GM12878 (cell line): Measurements from ENCODE around the gene ARRDC4. TPM values are rescaled to one million over a fixed set of nuclear protein-coding genes. Genes with fewer than 3 reads are reported as not detected.

Experiments
- ATAC-seq: fragments of 200-7000 bp; cut with Tn5 transposase; 3 replicates; pipeline ENCODE4 v1.9.1; 2020; ENCODE audit warnings: mild to moderate bottlenecking, moderate library complexity
- BruUV-seq: library from RNA; stranded (reverse); fragments of 400-500 nt; replicated peaks from 2 replicates; lab custom pipeline; 2021; lab: Mats Ljungman, UMichigan
- CTCF ChIA-PET: fragments of 300-600 bp; sonication (Branson Sonifier 250); formaldehyde crosslinking; extraction: SDS; loops from one replicate; lab custom pipeline; 2021; ENCODE audit warnings: inconsistent platforms; lab: Yijun Ruan, JAX
- POLR2A ChIA-PET: fragments of 350-600 bp; formaldehyde crosslinking; extraction: SDS; loops from one replicate; lab custom pipeline; 2021; ENCODE audit warnings: inconsistent platforms; lab: Charles Lee
- RAD21 ChIA-PET: fragments of 300-600 bp; sonication (Branson Sonifier 250); formaldehyde crosslinking; loops from one replicate; lab custom pipeline; 2023; ENCODE audit warnings: antibody characterized with exemption; ENCODE audit not compliant: unreplicated experiment; lab: Charles Lee
- SMC1A ChIA-PET: fragments of 300-600 bp; sonication (Branson Sonifier 250); formaldehyde crosslinking; loops from one replicate; lab custom pipeline; 2023; ENCODE audit not compliant: unreplicated experiment, uncharacterized antibody; lab: Charles Lee
- DNase-seq: peaks from one replicate; pipeline ENCODE4 v3.0.0-alpha.2; 2011; ENCODE audit warnings: low read depth, low spot score
- FAIRE-seq: peaks from 3 replicates; lab custom pipeline; 2011; peaks lifted over from hg19 to GRCh38; lab: Jason Lieb, UNC
- H2AFZ ChIP-seq: 2 replicates; pipeline ENCODE4 v1.6.0; 2011; ENCODE audit warnings: low read depth, low read length, control low read depth; ENCODE audit not compliant: control insufficient read depth
- H3K27ac ChIP-seq: 2 replicates; pipeline ENCODE4 v1.5.1; 2011; ENCODE audit warnings: control low read depth; ENCODE audit not compliant: control insufficient read depth, insufficient read depth
- H3K27me3 ChIP-seq, 2 experiments: replicated peaks in 1 of 2; 2 replicates each; pipeline versions ENCODE4 v1.6.0 to v1.6.1; 2011; ENCODE audit warnings: low read length in 1 of 2; ENCODE audit not compliant: control insufficient read depth in 2 of 2, insufficient read depth in 2 of 2
- H3K36me3 ChIP-seq, 2 experiments: 2 replicates each; pipeline ENCODE4 v1.5.1; 2011; ENCODE audit warnings: low read length in 1 of 2; ENCODE audit not compliant: control insufficient read depth in 2 of 2, insufficient read depth in 2 of 2
- H3K4me1 ChIP-seq: 2 replicates; pipeline ENCODE4 v1.6.1; 2011; ENCODE audit warnings: mild to moderate bottlenecking, low read length, moderate library complexity, mixed read lengths; ENCODE audit not compliant: control insufficient read depth, insufficient read depth
- H3K4me2 ChIP-seq: 2 replicates; pipeline ENCODE4 v1.6.0; 2011; ENCODE audit warnings: control low read depth; ENCODE audit not compliant: control insufficient read depth, insufficient read depth
- H3K4me3 ChIP-seq: fragments of 200-600 bp; sonication (generic); 2 replicates; pipeline ENCODE4 v1.5.1; 2016
- H3K79me2 ChIP-seq: 2 replicates; pipeline ENCODE4 v1.6.0; 2011; ENCODE audit warnings: low read length; ENCODE audit not compliant: control insufficient read depth, insufficient read depth
- H3K9ac ChIP-seq: 2 replicates; pipeline ENCODE4 v1.8.0; 2011; ENCODE audit warnings: low read length, control low read depth, mixed read lengths; ENCODE audit not compliant: control insufficient read depth, insufficient read depth
- H3K9me3 ChIP-seq: replicated peaks from 3 replicates; pipeline ENCODE4 v1.5.1; 2011; ENCODE audit warnings: mild to moderate bottlenecking, low read length; ENCODE audit not compliant: control insufficient read depth, insufficient read depth
- H4K20me1 ChIP-seq: 2 replicates; pipeline ENCODE4 v1.6.0; 2011; ENCODE audit not compliant: control insufficient read depth, insufficient read depth
- E2F8 ChIP-seq: fragments of 450-650 bp; IDR thresholded peaks from 2 replicates; pipeline ENCODE4 v1.6.1; 2018; ENCODE audit warnings: mild to moderate bottlenecking, low read depth, moderate library complexity; ENCODE audit not compliant: partially characterized antibody
- E4F1 ChIP-seq: fragments of 450-650 bp; IDR thresholded peaks from 2 replicates; pipeline ENCODE4 v1.6.1; 2018; ENCODE audit warnings: borderline replicate concordance, mild to moderate bottlenecking; ENCODE audit not compliant: partially characterized antibody
- EED ChIP-seq: sonication (generic); IDR thresholded peaks from 2 replicates; pipeline ENCODE4 v1.6.1; 2016; ENCODE audit warnings: antibody characterized with exemption, low read depth
- RAD21 ChIP-seq: IDR thresholded peaks from 2 replicates; pipeline ENCODE4 v1.6.1; 2011; ENCODE audit warnings: mild to moderate bottlenecking, low read depth, low read length, moderate library complexity; ENCODE audit not compliant: insufficient read depth
- TARDBP ChIP-seq: IDR thresholded peaks from 2 replicates; pipeline ENCODE4 v1.6.1; 2016; ENCODE audit warnings: borderline replicate concordance
- TCF12 ChIP-seq: IDR thresholded peaks from 2 replicates; pipeline ENCODE4 v1.6.1; 2011; ENCODE audit warnings: low read depth, mild to moderate bottlenecking, low read length
- USF1 ChIP-seq: IDR thresholded peaks from 2 replicates; pipeline ENCODE4 v1.6.1; 2011; ENCODE audit warnings: borderline replicate concordance, low read depth, mild to moderate bottlenecking, moderate library complexity, mixed read lengths, low read length; ENCODE audit not compliant: insufficient read depth; ENCODE audit errors: extremely low read length
- ZNF384 ChIP-seq: IDR thresholded peaks from 2 replicates; pipeline ENCODE4 v1.6.1; 2012; ENCODE audit warnings: low read depth, mild to moderate bottlenecking, low read length, improper control_type of control experiment, borderline replicate concordance
- WGBS: methylation state at CpG from one replicate; pipeline ENCODE4 v1.1.6; 2016; ENCODE audit warnings: low lambda C conversion rate; ENCODE audit not compliant: insufficient replicate concordance, insufficient coverage; ENCODE audit errors: missing lambda C conversion rate; 5-methylcytosine and 5-hydroxymethylcytosine counted together
- in situ Hi-C: fragments of 300-500 bp; cut with MboI; formaldehyde crosslinking; loops from 9 replicates; pipeline ENCODE4 v1.14.3; 2018; ENCODE audit warnings: mixed read lengths
- intact Hi-C: fragments of 100-400 bp; cut with micrococcal nuclease; formaldehyde crosslinking; loops from one replicate; pipeline ENCODE4 v1.14.2; 2022; ENCODE audit not compliant: unreplicated experiment
- polyA plus RNA-seq, 11 experiments: library from polyadenylated mRNA; depleted of rRNA in 4 of 11; unstranded in 6 of 11; stranded (reverse) in 5 of 11; fragments of >200 nt; fragmentation: Nextera tagmentation in 4 of 11; fragmentation: Illumina TruSeq in 1 of 11; extraction: Ambion mirVana in 4 of 11; extraction: Trizol in 1 of 11; gene quantifications; 1 replicate in 1 of 11; 2 replicates in 10 of 11; pipeline versions ENCODE4 v1.2.1 to v1.2.3, GENCODE V29; 2011 to 2016; ENCODE audit warnings: inconsistent platforms in 2 of 11, missing spikeins in 2 of 11, low read depth in 1 of 11
- total RNA-seq, 4 experiments: library from RNA; depleted of rRNA in 3 of 4; stranded (reverse); fragments of >200 nt in 3 of 4; fragmentation: Illumina TruSeq in 1 of 4; extraction: Trizol in 1 of 4; gene quantifications; 2 replicates each; pipeline versions ENCODE4 v1.2.1 to v1.2.3, GENCODE V29; 2013 to 2021

ARRDC4 gene
- total and polyA plus RNA-seq, 10 of the 15 experiments (the other 5 are each of a cell fraction or from before 2014, with no cell fraction given) = 0.03 to 0.54 (median 0.07) TPM

- TF ChIP-seq E2F8 = no peak
- no peak for TF ChIP-seq USF1
- no peak for TF ChIP-seq ZNF384
- TF ChIP-seq E4F1 = no peak
Measured at GRCh38 chr15:98003996-98004395, 43.5 kb downstream of the ARRDC4 start (continued).

- BruUV-seq = no TSS peak
- no peak for ATAC-seq
- intact Hi-C loops = no loop called here
- Histone ChIP-seq H3K79me2 (no peaks in the 10 kb centered on the region), H2AFZ (no peak overlapping the region), H3K4me2 (no peak overlapping the region), H3K27ac (no peak overlapping the region), H3K27me3 (no peaks in the 10 kb centered on the region), H4K20me1 (no peaks in the 10 kb centered on the region), H3K4me1 (no peaks in the 10 kb centered on the region), H3K4me3 (no peak overlapping the region), H3K9me3 (no peaks in the 10 kb centered on the region; the same call in 2 of the 3 replicates), H3K36me3 (no peaks in the 10 kb centered on the region), H3K9ac (no peak overlapping the region)
- ChIA-PET SMC1A (no interaction called here), RAD21 (no interaction called here), POLR2A (no interaction called here), CTCF (no interaction called here)
- TF ChIP-seq EED = no peak
- TF ChIP-seq E2F8 = no peak
- TF ChIP-seq RAD21 = no peak
- no peak for TF ChIP-seq TARDBP
- no peak for TF ChIP-seq TCF12
- DNase-seq = no peak
- in situ Hi-C loops = no loop called here
- 14% methylated on average over 9 of the region's 9 CpGs for WGBS
- FAIRE-seq = no peak
Measured at GRCh38 chr15:98005659-98006058, 45.2 kb downstream of the ARRDC4 start.
